ENCODE data around the gene PADI1. TPM values are rescaled to one million over a fixed set of nuclear protein-coding genes. Genes with fewer than 3 reads are reported as not detected.

The PADI1 gene
- total RNA-seq, 2 experiments from 2014 or later: not detected

DNA sequence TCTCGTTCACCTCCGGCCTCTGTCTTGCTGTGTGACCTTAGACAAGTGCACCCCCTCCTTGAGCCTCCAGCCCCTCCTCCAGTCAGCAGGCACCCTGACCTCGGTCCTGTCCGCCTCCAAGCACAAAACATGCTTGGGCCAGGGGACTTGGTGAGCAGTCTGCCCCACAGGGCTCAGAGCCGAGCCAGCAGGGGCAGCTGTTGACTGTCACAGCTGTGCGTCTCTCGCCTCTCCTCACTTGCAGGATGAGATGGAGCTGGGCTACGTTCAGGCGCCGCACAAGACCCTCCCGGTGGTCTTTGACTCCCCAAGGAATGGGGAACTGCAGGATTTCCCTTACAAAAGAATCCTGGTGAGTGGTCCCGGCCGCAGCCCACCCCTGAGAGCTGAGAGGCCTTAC is 68.2 kb downstream of the PADI1 start:
- Mint-ChIP-seq H3K27ac (no peak overlapping the region), H3K4me1 (no peaks in the 10 kb centered on the region), H3K27me3 (peaks cover 16% of the 10 kb centered on the region), H3K4me3 (no peak overlapping the region), H3K36me3 (no peaks in the 10 kb centered on the region), H3K9me3 (no peaks in the 10 kb centered on the region)
- DNase-seq: no peak

DNA sequence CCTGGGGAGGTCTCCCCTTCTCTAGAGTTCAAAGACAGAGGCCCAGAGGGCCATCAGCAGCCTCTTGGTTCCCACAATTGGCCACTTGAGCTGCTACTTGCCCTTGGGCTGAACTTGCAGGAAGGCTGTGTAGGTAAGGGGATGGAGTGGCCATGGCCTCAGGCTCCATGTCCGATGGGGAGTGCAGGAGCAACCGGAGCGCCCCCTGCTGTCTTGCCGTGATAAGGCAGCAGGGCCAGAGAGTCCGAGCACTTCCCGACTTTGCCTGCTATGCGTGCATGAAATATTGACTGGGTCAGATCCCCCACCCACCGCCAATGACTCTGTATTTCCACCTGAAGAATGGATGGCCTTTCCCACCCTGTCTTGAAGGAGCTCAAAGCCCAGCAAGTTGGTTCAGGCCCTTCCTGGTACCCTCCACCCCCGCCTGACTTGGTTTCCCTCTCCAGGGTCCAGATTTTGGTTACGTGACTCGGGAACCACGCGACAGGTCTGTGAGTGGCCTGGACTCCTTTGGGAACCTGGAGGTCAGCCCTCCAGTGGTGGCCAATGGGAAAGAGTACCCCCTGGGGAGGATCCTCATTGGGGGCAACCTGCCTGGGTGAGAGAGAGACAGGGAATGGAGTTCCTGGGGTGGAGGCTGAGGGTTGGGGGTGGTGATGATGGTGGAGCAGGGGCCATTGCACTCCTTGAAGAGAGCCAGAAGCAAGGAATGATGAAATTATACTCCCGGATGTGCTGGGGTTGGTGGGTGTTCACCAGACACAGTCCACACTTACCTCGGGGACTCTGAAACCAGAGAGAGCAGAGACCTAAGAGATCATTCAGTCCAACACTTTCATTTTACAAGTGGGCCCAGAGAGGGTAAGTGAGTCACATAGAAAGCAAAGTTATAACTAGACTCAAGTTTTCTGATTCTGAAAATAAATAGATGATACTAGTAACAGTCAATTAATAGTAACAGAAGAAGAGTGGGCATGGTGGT is 69.5 kb downstream of the PADI1 start:
- Mint-ChIP-seq H3K36me3 (no peaks in the 10 kb centered on the region), H3K9me3 (no peaks in the 10 kb centered on the region), H3K27ac (no peak overlapping the region), H3K4me3 (no peak overlapping the region), H3K4me1 (no peaks in the 10 kb centered on the region), H3K27me3 (peaks cover 16% of the 10 kb centered on the region)
- DNase-seq: peak; percentile 47

DNA sequence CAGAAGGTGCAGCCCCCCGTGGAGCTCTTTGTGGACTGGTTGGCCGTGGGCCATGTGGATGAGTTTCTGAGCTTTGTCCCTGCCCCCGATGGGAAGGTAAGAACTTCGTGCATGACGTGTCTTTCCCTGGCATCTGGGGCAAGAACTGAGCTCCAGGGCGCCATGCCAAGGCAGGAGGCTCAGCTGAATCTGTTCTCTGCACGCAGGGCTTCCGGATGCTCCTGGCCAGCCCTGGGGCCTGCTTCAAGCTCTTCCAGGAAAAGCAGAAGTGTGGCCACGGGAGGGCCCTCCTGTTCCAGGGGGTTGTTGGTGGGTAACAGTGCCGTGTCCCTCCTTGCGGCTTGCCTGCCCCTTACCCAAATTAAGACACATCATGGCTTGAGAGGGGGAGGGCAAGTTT is 71.6 kb downstream of the PADI1 start:
- no peak for DNase-seq
- no peaks in the 10 kb centered on the region for H3K9me3 Mint-ChIP-seq
- no peak overlapping the region for H3K27ac Mint-ChIP-seq
- H3K4me1 Mint-ChIP-seq: no peaks in the 10 kb centered on the region
- peaks cover 20% of the 10 kb centered on the region for H3K27me3 Mint-ChIP-seq
- H3K4me3 Mint-ChIP-seq: no peak overlapping the region
- no peaks in the 10 kb centered on the region for H3K36me3 Mint-ChIP-seq

DNA sequence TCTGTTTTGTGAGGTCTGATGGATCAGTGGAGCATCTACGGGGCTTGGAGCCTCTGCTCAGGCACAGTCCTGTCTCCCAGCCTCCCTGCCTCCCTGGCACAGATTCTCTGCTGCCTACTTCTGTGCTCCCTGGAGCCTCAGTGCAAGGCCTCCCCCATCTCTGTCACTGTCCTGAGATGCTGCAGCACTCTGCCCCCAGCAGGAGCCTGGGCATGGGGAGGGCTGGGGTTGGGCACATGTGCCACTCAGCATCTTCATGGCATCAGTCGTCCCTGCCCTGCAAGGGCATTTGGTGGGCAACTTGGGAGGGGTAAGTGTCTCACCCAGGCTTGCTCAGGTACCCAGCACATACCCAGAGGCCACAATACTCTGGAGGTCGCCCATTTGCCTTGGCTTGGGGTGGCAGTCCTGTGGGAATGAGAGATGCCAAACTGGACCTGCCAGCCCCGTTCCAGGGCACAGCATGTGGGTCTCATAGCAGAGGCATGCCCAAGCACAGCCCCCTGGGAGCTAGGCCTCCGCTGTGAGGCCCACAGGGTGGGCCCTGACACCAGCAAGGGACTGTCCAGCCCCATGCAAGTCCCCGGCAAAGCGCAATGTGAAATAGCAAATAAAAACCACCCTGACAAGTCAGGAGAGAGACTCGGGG is 72.7 kb downstream of the PADI1 start:
- no peak overlapping the region for H3K27ac Mint-ChIP-seq
- H3K9me3 Mint-ChIP-seq: no peaks in the 10 kb centered on the region
- H3K27me3 Mint-ChIP-seq: peaks cover 24% of the 10 kb centered on the region
- no peak overlapping the region for H3K4me3 Mint-ChIP-seq
- DNase-seq: no peak
- no peaks in the 10 kb centered on the region for H3K36me3 Mint-ChIP-seq
- H3K4me1 Mint-ChIP-seq: no peaks in the 10 kb centered on the region

DNA sequence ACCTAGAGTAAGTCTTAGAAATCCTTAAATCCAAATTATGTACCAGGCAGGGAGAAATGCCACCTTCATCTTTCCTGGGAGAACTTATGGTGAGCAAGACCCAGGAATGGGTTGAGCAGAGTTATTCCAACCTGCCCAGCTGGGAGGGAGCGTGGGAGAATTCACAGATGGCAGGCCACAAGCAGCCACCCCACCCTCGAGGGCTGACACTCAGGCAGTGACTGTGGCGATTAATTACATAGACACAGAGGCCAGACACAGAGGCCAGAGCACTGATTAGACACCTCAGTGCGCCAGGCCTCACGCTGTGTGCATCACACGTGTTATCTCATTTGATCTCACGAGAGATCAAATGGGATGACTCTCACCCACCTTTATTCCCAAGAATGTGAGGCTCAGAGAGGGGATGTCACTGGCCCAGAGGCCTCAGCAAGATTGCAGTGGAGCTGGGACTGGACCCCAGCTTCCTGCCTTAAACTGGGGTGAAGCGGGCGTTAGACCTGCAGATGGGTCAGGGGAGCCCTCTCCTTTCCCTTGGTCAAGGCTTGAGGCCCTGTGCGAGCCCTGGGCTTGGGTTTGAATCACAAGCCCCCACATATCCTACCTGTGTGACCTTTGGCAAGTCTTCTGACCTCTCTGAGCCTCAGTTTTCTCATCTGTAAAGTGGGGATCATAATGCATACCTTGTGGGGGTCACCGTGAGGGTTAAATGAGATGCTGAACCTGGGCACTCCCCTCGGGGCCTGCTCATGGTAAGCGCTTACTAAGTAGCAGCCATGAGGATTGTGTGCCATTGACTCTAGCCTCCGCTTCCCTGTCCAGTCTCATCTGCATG is 74.3 kb downstream of the PADI1 start:
- H3K27me3 Mint-ChIP-seq: peaks cover 24% of the 10 kb centered on the region
- H3K9me3 Mint-ChIP-seq: no peaks in the 10 kb centered on the region
- no peaks in the 10 kb centered on the region for H3K4me1 Mint-ChIP-seq
- DNase-seq: no peak
- H3K36me3 Mint-ChIP-seq: no peaks in the 10 kb centered on the region
- H3K27ac Mint-ChIP-seq: no peak overlapping the region
- H3K4me3 Mint-ChIP-seq: no peak overlapping the region

DNA sequence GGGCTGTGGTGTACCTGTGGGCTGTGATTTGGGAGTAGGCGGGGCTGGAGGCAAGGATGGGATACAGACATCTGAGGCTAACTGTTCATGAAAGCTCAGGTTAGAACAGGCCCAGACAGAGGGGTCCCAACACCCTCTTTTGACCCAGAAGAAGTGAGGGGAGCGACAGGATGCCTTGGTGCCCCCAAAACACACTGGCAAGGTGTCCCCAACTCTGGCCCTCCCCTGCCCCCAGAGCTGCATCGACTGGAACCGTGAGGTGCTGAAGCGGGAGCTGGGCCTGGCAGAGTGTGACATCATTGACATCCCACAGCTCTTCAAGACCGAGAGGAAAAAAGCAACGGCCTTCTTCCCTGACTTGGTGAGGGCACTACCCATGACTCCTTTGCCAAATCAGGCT is 75.5 kb downstream of the PADI1 start:
- H3K27ac Mint-ChIP-seq: no peak overlapping the region
- H3K36me3 Mint-ChIP-seq: no peaks in the 10 kb centered on the region

DNA sequence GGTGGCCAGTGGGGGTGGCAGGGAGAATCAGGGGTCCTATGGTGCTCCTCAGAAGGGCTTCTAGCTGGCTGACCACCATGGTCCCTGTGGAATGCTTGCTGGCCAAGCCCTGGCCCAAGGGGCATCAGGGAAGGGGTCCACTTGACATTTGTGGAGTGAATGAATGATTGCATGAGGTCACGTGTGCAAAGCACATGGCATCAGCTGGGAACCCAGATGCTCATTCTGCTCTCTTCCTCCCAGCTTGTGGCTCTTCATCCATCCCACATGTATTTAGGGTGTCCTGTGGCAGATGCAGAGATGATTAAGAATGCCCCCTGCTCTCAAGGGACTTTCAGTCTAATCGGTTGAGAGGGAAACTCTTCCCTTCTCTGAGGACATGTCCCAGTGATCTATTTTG is 76.0 kb downstream of the PADI1 start:
- Mint-ChIP-seq H3K9me3 (no peaks in the 10 kb centered on the region), H3K27ac (no peak overlapping the region), H3K4me1 (no peaks in the 10 kb centered on the region), H3K27me3 (peaks cover 9% of the 10 kb centered on the region), H3K4me3 (no peak overlapping the region), H3K36me3 (no peaks in the 10 kb centered on the region)
- DNase-seq: no peak

More for the DNA sequence above, 75.5 kb downstream of the PADI1 start:
- Mint-ChIP-seq H3K9me3 (no peaks in the 10 kb centered on the region), H3K27me3 (peaks cover 14% of the 10 kb centered on the region), H3K4me1 (no peaks in the 10 kb centered on the region), H3K4me3 (no peak overlapping the region)
- no peak for DNase-seq

DNA sequence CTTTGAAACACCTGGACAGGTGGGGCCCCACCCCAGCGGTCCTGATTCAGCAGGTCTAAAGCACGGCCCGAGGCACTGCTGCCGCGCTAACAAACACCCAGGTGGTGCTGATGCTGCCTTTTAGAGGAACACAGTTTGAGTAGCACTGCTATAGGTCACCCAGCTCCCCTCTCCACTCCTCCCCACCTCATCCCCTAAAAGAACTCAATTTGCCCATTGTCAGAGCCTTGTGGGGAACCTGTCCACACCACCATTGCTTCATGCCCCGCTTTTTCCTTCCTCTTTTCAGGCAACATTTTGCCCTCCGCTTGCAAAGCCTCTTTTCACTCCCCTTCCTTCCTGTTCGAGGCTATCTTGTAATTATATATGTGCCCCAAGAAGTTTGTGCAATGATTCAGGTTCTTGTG is 76.8 kb downstream of the PADI1 start:
- no peak for DNase-seq
- Mint-ChIP-seq H3K27me3 (peaks cover 7% of the 10 kb centered on the region), H3K27ac (no peak overlapping the region), H3K9me3 (no peaks in the 10 kb centered on the region), H3K4me3 (no peak overlapping the region), H3K4me1 (no peaks in the 10 kb centered on the region), H3K36me3 (no peaks in the 10 kb centered on the region)

DNA sequence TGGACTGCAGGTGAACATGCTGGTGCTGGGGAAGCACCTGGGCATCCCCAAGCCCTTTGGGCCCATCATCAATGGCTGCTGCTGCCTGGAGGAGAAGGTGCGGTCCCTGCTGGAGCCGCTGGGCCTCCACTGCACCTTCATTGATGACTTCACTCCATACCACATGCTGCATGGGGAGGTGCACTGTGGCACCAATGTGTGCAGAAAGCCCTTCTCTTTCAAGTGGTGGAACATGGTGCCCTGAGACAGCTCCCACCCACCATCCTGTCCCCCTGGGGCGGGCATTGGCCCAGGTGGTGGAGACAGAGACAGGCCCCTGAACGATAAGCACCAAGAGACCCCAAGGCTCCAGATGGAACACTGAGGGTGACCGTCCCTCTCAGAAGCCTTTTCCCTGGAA is 77.9 kb downstream of the PADI1 start:
- Mint-ChIP-seq H3K27ac (no peak overlapping the region), H3K4me3 (no peak overlapping the region), H3K36me3 (no peaks in the 10 kb centered on the region), H3K27me3 (peaks cover 7% of the 10 kb centered on the region), H3K4me1 (no peaks in the 10 kb centered on the region), H3K9me3 (no peaks in the 10 kb centered on the region)
- DNase-seq: no peak

DNA sequence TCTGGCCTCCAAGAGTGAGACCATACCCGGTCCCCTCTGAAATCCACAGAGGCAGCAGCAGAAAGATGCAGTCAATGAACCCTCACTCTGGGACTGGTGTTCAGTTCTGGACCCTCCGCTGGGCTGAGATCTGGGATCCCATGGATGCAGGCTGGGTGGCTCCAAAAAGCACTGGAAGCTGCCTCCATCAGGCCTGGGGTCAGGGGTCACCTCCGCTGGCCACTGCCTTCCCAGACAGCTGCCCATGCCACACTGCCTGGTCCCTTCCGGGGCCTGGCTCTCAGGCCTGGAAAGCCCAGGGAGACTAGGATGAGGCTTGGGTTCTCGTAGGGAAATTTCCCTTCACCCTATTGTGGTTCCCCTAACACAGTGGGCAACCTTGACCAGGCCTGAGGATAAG is 81.7 kb downstream of the PADI1 start:
- H3K27me3 Mint-ChIP-seq: peaks cover 19% of the 10 kb centered on the region
- no peak for DNase-seq
- no peaks in the 10 kb centered on the region for H3K4me1 Mint-ChIP-seq
- no peaks in the 10 kb centered on the region for H3K36me3 Mint-ChIP-seq
- no peak overlapping the region for H3K4me3 Mint-ChIP-seq
- H3K9me3 Mint-ChIP-seq: no peaks in the 10 kb centered on the region
- H3K27ac Mint-ChIP-seq: no peak overlapping the region

DNA sequence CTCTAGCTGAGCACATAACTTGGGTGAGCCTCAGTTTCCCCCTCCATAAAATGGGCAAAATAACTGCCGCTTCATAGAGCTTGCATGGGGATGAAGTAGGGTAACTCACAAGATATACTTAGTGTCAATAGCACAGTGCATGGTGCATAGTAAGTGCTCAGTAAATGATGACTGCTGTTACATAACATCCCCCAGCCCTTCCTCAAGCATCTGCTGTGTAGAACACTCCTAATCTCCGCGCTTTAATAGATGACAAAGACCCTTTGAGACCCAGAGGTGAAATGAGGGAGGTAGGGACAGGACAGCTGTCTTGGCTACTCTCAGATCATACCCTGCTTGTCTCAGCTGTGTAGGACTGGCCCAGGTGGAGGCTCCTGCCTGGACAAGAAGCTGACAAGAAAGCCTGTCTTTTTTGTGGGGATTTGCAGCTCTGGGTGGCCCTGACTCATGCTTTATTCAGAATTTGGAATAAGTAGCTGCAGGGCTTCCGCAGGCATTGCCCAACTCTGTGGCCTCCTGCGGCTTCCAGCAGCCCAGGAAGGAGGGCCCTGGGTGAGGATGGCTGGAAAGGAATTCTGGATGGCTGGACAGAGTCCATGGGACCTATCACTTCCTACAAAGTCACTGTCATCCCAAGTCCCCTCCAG is 82.3 kb downstream of the PADI1 start:
- H3K4me3 Mint-ChIP-seq: no peak overlapping the region
- H3K4me1 Mint-ChIP-seq: no peaks in the 10 kb centered on the region
- no peak for DNase-seq
- no peaks in the 10 kb centered on the region for H3K9me3 Mint-ChIP-seq
- H3K27ac Mint-ChIP-seq: no peak overlapping the region
- peaks cover 18% of the 10 kb centered on the region for H3K27me3 Mint-ChIP-seq
- no peaks in the 10 kb centered on the region for H3K36me3 Mint-ChIP-seq

DNA sequence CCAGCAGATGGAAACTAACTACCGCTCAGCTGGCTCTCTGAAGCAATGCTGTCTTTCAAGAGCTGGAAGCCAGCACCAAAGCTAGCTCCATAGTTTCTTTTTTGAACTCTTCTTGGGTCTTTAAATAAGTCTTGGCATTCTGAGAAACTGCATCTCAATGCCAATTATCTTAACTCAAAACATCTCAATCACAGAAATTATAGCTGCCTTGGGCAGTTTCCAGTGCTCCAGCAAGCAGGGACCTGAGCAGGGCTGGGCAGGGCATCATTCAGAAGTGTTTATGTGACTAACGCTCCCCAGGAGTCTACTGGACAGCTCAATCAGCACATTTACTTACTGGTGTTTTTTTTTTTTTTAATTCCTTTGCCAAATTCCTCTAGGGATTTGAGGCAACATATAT is 84.8 kb downstream of the PADI1 start:
- no peak overlapping the region for H3K4me3 Mint-ChIP-seq
- no peak overlapping the region for H3K27ac Mint-ChIP-seq
- DNase-seq: no peak
- no peaks in the 10 kb centered on the region for H3K4me1 Mint-ChIP-seq
- H3K27me3 Mint-ChIP-seq: peaks cover 29% of the 10 kb centered on the region
- H3K9me3 Mint-ChIP-seq: no peaks in the 10 kb centered on the region
- no peaks in the 10 kb centered on the region for H3K36me3 Mint-ChIP-seq

DNA sequence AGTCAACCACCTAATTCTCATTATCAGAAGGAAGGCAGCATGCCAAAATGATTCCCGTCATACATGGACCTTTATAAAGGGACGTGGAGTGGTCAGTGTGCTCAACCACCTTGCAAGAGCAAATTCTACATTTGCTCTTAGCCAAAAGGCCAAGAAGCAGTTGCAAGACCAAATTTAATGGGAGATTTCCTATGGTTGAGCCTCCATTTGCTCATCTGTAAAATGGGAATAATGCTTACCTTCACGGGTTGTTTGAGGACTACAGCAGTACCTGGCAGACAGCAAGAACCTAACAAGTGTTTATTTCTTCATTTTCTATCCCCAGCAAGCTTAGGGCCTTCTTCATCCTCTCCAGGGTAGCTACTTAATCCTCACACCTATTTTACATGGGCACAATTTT is 85.6 kb downstream of the PADI1 start:
- no peaks in the 10 kb centered on the region for H3K36me3 Mint-ChIP-seq
- H3K4me3 Mint-ChIP-seq: no peak overlapping the region
- peaks cover 29% of the 10 kb centered on the region for H3K27me3 Mint-ChIP-seq
- H3K9me3 Mint-ChIP-seq: no peaks in the 10 kb centered on the region
- DNase-seq: no peak
- no peaks in the 10 kb centered on the region for H3K4me1 Mint-ChIP-seq
- H3K27ac Mint-ChIP-seq: no peak overlapping the region

DNA sequence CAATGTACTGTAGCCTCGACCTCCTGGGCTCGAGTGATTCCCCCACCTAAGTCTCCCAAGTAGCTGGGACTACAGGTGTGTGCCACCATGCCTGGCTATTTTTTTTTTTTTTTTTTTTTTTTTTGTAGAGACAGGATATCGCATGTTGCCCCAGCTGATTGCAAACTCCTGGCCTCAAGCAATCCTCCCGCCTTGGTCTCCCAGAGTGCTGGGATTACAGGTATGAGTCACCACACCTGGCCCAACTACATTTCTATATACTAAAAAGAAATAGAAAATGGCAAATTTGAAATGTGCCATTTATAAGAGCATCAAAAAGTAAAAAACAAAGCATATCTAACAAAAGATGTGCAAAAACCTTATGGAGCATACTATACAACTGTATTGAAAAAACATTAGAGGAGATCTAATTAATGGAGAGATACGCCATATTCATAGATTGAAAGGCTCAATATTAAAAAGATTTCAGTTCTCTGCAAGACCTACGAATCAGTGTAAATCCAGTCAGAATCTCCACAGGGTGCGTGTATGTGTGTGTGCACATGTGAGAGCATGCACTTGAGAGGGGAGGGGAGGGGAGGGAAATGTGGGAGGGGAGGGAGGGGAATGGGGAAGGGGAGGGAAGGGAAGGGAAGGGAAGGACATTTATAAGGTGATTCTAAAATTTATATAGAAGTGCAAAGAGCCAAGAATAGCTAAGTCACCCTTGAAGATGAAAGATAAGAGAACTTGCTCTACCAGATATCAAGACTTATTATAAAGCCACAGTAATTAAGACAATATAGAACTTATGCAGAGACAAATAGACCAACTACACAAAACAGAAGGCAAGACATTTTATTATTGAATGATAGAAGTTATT is 87.6 kb downstream of the PADI1 start:
- Mint-ChIP-seq H3K27me3 (peaks cover 29% of the 10 kb centered on the region), H3K27ac (no peak overlapping the region), H3K4me3 (no peak overlapping the region), H3K36me3 (no peaks in the 10 kb centered on the region), H3K4me1 (no peaks in the 10 kb centered on the region), H3K9me3 (no peaks in the 10 kb centered on the region)
- no peak for DNase-seq
